ENCODE measurements around the gene PIGP.
"Not testable (repeated sequence)": the region's sequence is repeated elsewhere in the genome, so short reads cannot be mapped to it uniquely, and the experiment has no call there.

- not testable (repeated sequence) for TF ChIP-seq JUND (IDR thresholded peaks at IDR 0.05; ENCODE audit: low read length); RAD21 (IDR thresholded peaks at IDR 0.05 in 1 of 2, conservative IDR thresholded peaks at IDR 0.05 in 1 of 2; ENCODE audit: low read depth in 2 of 2, low read length in 2 of 2); RFX5 (IDR thresholded peaks at IDR 0.05; ENCODE audit: borderline replicate concordance, low read depth, low read length); ZNF274 (IDR thresholded peaks at IDR 0.05; ENCODE audit: borderline replicate concordance, extremely low read depth, low read length); EZH2 (IDR thresholded peaks at IDR 0.05; ENCODE audit: low read depth, low read length, severe bottlenecking); POLR2A (IDR thresholded peaks at IDR 0.05; ENCODE audit: control extremely low read depth in 1 of 2, low read depth in 2 of 2, low read length in 2 of 2)
Observed at GRCh38 chr21:37116459-37116858, 43.6 kb upstream of the PIGP start.

Data from H1 (cell line).